ENCODE measurements around the gene ADM2. TPM values are rescaled to one million over a fixed set of nuclear protein-coding genes. Genes with fewer than 3 reads are reported as not detected.

The ADM2 gene
- total and polyA plus RNA-seq, 2 of the 13 experiments (the other 11 are each of a cell fraction or from before 2014, with no cell fraction given) = 1.2 to 3.0 TPM

DNA sequence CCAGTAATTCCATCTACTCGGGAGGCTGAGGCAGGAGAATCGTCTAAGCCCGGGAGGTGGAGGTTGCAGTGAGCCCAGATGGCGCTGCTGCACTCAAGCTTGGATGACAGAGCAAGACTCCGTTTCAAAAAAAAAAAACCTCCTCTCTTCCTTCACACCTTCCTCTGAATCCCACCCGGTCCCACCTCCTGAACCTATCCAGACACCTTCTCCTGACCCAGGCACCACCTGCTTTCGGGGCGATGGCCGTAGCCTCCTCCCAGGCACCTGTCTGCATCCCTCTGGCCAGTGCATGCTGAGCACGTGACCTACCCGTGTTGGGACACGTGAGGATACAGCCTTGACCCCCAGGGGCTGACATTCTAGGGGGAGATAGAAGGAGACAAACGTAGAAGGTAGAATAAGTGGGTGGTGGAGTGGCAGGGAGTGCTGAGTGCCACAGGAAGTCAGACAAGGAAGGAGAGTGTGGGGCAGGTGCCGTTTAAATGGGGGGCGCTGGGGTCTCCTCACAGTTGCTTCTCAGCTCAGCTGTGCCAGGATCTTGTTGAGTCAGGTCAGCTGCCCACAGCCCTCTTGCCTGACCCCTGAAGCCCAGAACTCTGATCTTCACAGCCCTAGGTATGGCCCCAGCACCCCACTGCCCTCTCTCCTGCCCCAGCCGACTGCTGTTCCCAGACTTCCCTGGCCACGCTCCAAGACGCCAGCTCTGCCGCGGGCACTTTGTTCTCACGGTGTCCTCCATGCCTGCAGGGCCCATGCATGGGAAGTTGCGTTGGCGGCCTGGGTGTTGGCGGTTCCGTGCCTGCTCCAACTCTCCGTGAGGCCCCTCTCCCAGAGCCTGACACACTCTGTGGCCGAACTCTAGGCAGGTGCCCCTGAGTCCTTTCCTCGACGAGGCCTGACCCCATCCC lies 4.1 kb downstream of the ADM2 start (continued):
- TF ChIP-seq, protein P1, sequence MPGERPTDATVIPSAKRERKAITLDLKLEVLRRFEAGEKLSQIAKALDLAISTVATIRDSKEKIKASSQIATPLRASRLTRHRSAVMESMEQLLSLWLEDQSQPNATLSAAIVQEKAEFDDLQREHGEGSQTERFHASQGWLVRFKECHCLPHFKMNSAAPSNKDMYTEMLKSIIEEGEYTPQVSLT (CRISPR knock-in tag; IDR thresholded peaks at IDR 0.05; ENCODE audit: borderline replicate concordance, low read depth) = no peak
- no peak; the same call in 1 of the 2 replicates for TF ChIP-seq ZNF234 (CRISPR knock-in tag; conservative IDR thresholded peaks at IDR 0.05)
- TF ChIP-seq POLR2A (IDR thresholded peaks at IDR 0.05; ENCODE audit: insufficient read depth in 1 of 2, low read depth in 2 of 2, low read length in 2 of 2) = peak in 1 of 2 experiments; percentile 28; a peak in 1 of 4 replicates
- TF ChIP-seq ZNF33B (CRISPR knock-in tag; IDR thresholded peaks at IDR 0.05) = no peak; the same call in 1 of the 2 replicates
- TF ChIP-seq, protein P2, sequence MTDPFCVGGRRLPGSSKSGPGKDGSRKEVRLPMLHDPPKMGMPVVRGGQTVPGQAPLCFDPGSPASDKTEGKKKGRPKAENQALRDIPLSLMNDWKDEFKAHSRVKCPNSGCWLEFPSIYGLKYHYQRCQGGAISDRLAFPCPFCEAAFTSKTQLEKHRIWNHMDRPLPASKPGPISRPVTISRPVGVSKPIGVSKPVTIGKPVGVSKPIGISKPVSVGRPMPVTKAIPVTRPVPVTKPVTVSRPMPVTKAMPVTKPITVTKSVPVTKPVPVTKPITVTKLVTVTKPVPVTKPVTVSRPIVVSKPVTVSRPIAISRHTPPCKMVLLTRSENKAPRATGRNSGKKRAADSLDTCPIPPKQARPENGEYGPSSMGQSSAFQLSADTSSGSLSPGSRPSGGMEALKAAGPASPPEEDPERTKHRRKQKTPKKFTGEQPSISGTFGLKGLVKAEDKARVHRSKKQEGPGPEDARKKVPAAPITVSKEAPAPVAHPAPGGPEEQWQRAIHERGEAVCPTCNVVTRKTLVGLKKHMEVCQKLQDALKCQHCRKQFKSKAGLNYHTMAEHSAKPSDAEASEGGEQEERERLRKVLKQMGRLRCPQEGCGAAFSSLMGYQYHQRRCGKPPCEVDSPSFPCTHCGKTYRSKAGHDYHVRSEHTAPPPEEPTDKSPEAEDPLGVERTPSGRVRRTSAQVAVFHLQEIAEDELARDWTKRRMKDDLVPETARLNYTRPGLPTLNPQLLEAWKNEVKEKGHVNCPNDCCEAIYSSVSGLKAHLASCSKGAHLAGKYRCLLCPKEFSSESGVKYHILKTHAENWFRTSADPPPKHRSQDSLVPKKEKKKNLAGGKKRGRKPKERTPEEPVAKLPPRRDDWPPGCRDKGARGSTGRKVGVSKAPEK (CRISPR knock-in tag; IDR thresholded peaks at IDR 0.05; ENCODE audit: borderline replicate concordance) = no peak
- TF ChIP-seq ZNF343 (CRISPR knock-in tag; IDR thresholded peaks at IDR 0.05) = no peak
- peak; percentile 2 for TF ChIP-seq SRSF1 (optimal IDR thresholded peaks at IDR 0.05; ENCODE audit: low read depth, low read length)
- peak; percentile 81; the same call in 1 of the 2 replicates for TF ChIP-seq PAF1 (CRISPR knock-in tag; IDR thresholded peaks at IDR 0.05)
- TF ChIP-seq DNMT1 (CRISPR knock-in tag; IDR thresholded peaks at IDR 0.05) = peak; percentile 72; the same call in 1 of the 2 replicates
- TF ChIP-seq PBX2 (CRISPR knock-in tag; IDR thresholded peaks at IDR 0.05) = no peak
- 0 out of 2 replicates have a peak, but pooled peaks have one; percentile 53 for TF ChIP-seq ZMYM2 (CRISPR knock-in tag; IDR thresholded peaks at IDR 0.05)
- no peak for TF ChIP-seq ZXDC (CRISPR knock-in tag; IDR thresholded peaks at IDR 0.05)
- TF ChIP-seq ZFP36L1 (CRISPR knock-in tag; IDR thresholded peaks at IDR 0.05) = no peak; the same call in 1 of the 2 replicates
- no peak for TF ChIP-seq MED13 (CRISPR knock-in tag; IDR thresholded peaks at IDR 0.05)
- TF ChIP-seq HMG20A (CRISPR knock-in tag; IDR thresholded peaks at IDR 0.05; ENCODE audit: borderline replicate concordance) = no peak
- 0 out of 2 replicates have a peak, but pooled peaks have one; percentile 21 for TF ChIP-seq ZBTB21 (CRISPR knock-in tag; IDR thresholded peaks at IDR 0.05)
- no peak for TF ChIP-seq KLF9 (CRISPR knock-in tag; IDR thresholded peaks at IDR 0.05; ENCODE audit: low read depth)
- no peak for TF ChIP-seq PLSCR1 (CRISPR knock-in tag; IDR thresholded peaks at IDR 0.05; ENCODE audit: borderline replicate concordance)
- no peak for TF ChIP-seq SMARCE1 (IDR thresholded peaks at IDR 0.05; ENCODE audit: borderline replicate concordance)

All from HepG2 (cell line).